ENCODE measurements around the gene BAZ1B. TPM values are rescaled to one million over a fixed set of nuclear protein-coding genes. Genes with fewer than 3 reads are reported as not detected.
A peak's percentile ranks its signal among the peaks of the same experiment; 100 is the strongest.
"Not testable (repeated sequence)": the region's sequence is repeated elsewhere in the genome, so short reads cannot be mapped to it uniquely, and the experiment has no call there.

The BAZ1B gene
- total RNA-seq, 1 donor from 2014 or later: 40.9 TPM

DNA sequence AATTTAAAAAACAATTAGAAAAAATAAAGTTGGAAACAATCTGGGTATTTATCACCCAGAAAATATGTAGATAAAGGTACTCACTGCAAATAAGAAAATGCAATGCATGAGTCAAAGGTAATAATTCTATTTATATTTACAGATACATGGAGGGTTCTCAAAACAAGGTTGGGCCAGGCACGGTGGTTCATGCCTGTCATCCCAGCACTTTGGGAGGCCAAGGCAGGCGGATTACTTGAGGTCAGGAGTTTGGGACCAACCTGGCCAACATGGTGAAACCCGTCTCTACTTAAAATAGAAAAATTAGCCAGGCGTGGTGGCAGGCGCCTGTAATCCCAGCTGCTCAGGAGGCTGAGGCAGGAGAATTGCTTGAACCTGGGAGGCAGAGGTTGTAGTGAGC, 28.0 kb upstream of the BAZ1B start:
- intact Hi-C loops (cut with DNase I); ATAC-seq; DNase-seq (ENCODE audit: missing footprints): not testable (repeated sequence)

DNA sequence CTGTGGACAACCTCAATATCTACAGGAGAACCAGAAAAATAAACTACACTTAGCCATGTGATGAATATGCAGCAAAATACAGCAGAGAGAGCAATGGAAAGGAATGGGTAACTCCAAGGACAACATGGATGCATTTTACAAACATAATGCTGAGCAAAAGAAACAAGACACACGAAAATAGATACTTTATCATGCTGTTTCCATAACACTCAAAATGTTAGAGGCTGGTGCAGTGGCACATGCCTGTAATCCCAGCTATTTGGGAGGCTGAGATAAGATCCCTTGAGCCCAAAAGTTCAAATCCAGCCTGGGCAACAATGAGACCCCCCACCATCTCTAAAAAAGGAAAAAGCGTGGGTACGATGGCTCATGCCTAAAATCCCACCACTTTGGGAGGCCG, 27.1 kb upstream of the BAZ1B start:
- DNase-seq (ENCODE audit: missing footprints) (no peak), ATAC-seq (no peak)
- intact Hi-C loops (cut with DNase I): no loop called here

- ATAC-seq: no peak
- intact Hi-C loops (cut with DNase I): no loop called here
Measured at GRCh38 chr7:73547841-73548240, 25.7 kb upstream of the BAZ1B start.

GRCh38 chr7:73544678-73545077, 22.6 kb upstream of the BAZ1B start:
- DNase-seq (ENCODE audit: missing footprints) (no peak), ATAC-seq (no peak)
- intact Hi-C loops (cut with DNase I): no loop called here

More at GRCh38 chr7:73547841-73548240, 25.7 kb upstream of the BAZ1B start:
- DNase-seq (ENCODE audit: missing footprints): no peak

DNA sequence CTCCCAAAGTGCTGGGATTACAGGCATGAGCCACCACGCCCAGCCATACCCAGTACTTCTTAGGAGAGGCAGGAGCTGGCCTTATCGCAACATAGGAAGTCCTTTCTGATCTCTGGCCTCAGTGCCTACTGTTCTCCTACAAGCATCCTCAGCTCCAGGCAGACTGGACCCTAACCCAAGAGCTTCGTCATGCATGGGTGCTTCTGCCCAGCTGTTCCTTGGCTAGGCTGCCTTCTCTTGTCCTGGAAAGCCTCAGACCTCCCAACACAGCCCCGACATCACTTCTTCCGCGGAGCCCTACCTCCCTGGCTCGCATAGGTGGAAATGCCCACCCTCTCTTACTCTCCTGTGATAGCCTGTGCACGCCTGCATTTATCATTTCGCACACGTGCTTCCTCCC, 19.6 kb upstream of the BAZ1B start:
- ATAC-seq: no peak
- DNase-seq (ENCODE audit: missing footprints): no peak
- intact Hi-C loops (cut with DNase I): no loop called here

GRCh38 chr7:73539709-73540108, 17.6 kb upstream of the BAZ1B start:
- DNase-seq (ENCODE audit: missing footprints) (no peak), ATAC-seq (no peak)
- intact Hi-C loops (cut with DNase I): no loop called here

DNA sequence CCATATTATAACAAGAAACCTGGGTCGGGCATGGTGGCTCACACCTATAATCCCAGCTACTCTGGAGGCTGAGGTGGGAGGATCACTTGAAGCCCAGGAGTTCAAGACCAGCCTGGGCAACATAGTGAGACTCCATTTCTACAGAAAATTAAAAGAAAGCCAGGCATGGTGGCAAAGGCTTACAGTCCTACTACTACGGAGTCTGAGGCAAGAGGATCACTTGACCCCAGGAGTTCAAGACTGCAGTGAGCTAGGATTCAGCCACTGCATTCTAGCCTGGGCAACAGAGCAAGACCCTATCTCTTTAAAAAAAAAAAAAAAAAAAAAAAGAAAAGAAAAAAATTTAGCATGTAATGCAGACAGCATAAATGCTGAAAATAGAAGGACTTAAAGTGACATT, 16.4 kb upstream of the BAZ1B start:
- DNase-seq (ENCODE audit: missing footprints); ATAC-seq; intact Hi-C loops (cut with DNase I): not testable (repeated sequence)

DNA sequence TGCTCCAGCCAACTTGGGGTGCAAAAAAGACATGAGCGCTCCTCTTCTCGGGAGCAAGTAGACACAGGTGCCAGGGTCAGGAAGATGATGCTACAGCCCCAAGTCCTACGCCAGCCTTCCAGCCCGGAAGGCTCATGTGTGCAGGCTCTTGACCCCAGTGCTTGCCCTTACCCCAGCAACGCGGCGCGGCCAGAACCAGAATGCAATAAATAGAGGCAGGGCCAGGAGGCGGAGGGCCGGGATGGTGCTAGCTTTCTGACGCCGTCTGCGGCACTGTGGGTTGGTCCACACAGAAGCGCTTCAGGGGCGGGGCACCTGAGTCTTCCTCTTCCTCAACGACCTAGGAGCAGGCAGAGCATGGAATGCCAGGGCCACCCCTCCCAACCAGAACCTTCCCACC, 15.0 kb upstream of the BAZ1B start:
- intact Hi-C loops (cut with DNase I): no loop called here
- ATAC-seq (no peak), DNase-seq (ENCODE audit: missing footprints) (no peak)

DNA sequence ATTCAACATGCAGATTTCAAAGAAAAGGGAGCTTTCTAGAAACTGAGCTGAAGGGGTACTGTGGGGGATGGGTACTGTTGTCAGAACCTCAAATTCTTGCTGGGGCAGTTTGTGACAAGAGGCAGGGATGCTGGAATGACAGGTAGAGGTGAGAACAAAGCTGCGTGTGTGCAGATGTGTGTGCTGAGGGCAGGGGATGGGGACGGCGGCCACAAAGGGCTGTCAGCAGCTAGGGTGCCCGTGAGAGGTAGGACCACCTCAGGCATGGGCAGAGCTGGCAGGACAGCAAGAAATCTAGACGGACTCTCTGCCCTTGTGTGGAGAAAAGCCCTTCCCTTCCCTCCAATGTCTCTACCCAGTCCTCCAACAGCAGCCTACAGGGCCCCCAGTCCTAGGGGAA, 14.4 kb upstream of the BAZ1B start:
- ATAC-seq: no peak
- DNase-seq (ENCODE audit: missing footprints): no peak
- intact Hi-C loops (cut with DNase I): no loop called here

DNA sequence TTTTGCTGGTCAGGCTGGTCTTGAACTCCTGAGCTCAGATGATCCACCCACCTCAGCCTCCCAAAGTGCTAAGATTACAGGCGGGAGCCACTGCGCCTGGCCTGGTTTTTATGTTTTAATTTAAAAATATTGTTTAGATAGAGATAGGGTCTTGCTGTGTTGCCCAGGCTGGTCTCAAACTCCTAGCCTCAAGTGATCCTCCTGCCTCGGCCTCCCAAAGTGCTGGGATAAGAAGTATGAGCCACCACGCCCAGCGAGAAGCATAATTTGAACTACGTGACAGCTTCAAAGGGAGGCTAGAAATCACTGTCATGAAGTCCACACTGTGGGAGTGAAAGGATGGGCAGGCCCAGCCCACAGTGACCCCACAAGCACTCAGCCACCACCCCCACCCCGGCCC, 13.8 kb upstream of the BAZ1B start:
- intact Hi-C loops (cut with DNase I); ATAC-seq; DNase-seq (ENCODE audit: missing footprints): not testable (repeated sequence)

DNA sequence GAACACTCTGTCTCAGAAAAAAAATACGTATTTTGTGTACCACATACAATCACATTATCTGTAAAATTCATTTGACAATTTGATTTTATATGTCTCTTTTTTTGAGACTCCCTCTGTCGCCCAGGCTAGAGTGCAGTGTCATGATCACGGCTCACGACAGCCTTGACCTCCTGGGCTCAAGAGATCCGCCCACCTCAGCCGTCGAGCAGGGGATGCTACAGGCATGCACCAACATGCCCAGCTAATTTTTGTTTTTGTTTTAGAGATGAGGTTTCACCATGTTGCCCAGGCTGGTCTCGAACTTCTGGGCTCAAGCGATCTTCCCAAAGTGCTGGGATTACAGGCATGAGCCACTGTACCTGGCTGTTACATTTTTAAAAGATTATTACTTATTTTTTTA, 11.6 kb upstream of the BAZ1B start:
- intact Hi-C loops (cut with DNase I): no loop called here
- DNase-seq (ENCODE audit: missing footprints) (no peak), ATAC-seq (no peak)

GRCh38 chr7:73532224-73532623, 10.1 kb upstream of the BAZ1B start:
- intact Hi-C loops (cut with DNase I): no loop called here
- ATAC-seq: no peak

DNA sequence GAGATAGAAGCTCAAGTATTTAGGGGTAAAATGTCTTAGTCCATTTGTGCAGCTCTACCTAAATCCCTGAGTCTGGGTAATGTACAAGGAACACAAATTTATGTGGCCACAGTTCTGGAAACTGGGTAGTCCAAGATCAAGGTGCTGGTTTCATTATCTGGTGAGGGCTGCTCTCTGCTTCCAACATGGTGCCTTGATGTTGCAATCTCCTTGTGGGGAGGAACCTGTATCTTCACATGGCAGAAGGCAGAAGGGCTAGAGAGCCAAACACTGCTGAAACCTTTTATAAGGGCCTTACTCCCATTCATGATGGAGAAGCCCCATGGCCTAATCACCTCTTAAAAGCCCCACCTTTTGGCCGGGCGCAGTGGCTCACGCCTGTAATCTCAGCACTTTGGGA, 8.7 kb upstream of the BAZ1B start:
- no peak for DNase-seq (ENCODE audit: missing footprints)
- no peak for ATAC-seq
- intact Hi-C loops (cut with DNase I): no loop called here

More at GRCh38 chr7:73532224-73532623, 10.1 kb upstream of the BAZ1B start:
- no peak for DNase-seq (ENCODE audit: missing footprints)

GRCh38 chr7:73526896-73527821, 5.1 kb upstream of the BAZ1B start:
- DNase-seq (ENCODE audit: missing footprints) (no peak), ATAC-seq (no peak)
- intact Hi-C loops (cut with DNase I): no loop called here

GRCh38 chr7:73526158-73526494, 4.0 kb upstream of the BAZ1B start:
- intact Hi-C loops (cut with DNase I); DNase-seq (ENCODE audit: missing footprints); ATAC-seq: not testable (repeated sequence)

GRCh38 chr7:73521636-73522104, 423 bp downstream of the BAZ1B start:
- ATAC-seq: peak; percentile 81
- intact Hi-C loops (cut with DNase I): loop anchor here (1.0 to 5.0 kb wide), 3 partner anchors 36 to 689 kb away; partner anchors contain the start of genes BCL7B and TBL2
- DNase-seq (ENCODE audit: missing footprints): peak; percentile 81

- ATAC-seq (no peak), DNase-seq (ENCODE audit: missing footprints) (no peak)
- intact Hi-C loops (cut with DNase I): loop anchor here (5.0 kb wide), 1 partner anchor 689 kb away; no protein-coding TSS in a partner anchor
Measured at GRCh38 chr7:73520673-73521635, 1.1 kb downstream of the BAZ1B start.

GRCh38 chr7:73519867-73520672, 2.0 kb downstream of the BAZ1B start:
- intact Hi-C loops (cut with DNase I): loop anchor here (5.0 kb wide), 1 partner anchor 688 kb away; no protein-coding TSS in a partner anchor
- ATAC-seq: no peak
- DNase-seq (ENCODE audit: missing footprints): no peak

Measured in Right ventricle myocardium inferior (tissue), 1 donor.